GM04504 (cell line): ENCODE data around the gene PTAR1.
A peak's percentile ranks its signal among the peaks of the same experiment; 100 is the strongest.

Experiments
- DNase-seq: peaks from one replicate; pipeline ENCODE4 v3.0.0-alpha.2; 2012; ENCODE audit warnings: low read depth

PTAR1 gene

GRCh38 chr9:69674112-69674685 is 85.6 kb downstream of the PTAR1 start:
- no peak for DNase-seq

GRCh38 chr9:69673311-69673640 is 86.5 kb downstream of the PTAR1 start:
- no peak for DNase-seq

GRCh38 chr9:69672596-69673310 is 87.1 kb downstream of the PTAR1 start:
- peak; percentile 71 for DNase-seq

- DNase-seq, result peak; percentile 16
These were observed 87.8 kb downstream of the PTAR1 start, which contains the start of gene APBA1 for GRCh38 chr9:69671879-69672595. Gene APBA1, minus strand, starts transcription at chr9:69672371.

GRCh38 chr9:69671311-69671878 is 88.4 kb downstream of the PTAR1 start:
- DNase-seq, result no peak

GRCh38 chr9:69667306-69667705 is 92.5 kb downstream of the PTAR1 start:
- no peak for DNase-seq

- DNase-seq, result no peak
These were observed 99.5 kb downstream of the PTAR1 start for GRCh38 chr9:69660304-69660703.
